Body of pancreas (tissue), 4 donors: ENCODE results near the gene RAB13. TPM values are rescaled to one million over a fixed set of nuclear protein-coding genes. Genes with fewer than 3 reads are reported as not detected.

ENCODE experiments used
- ATAC-seq: fragments of 150-250 bp; one replicate; pipeline ENCODE4 v1.9.1; 2016
- DNase-seq, 4 donors: peaks; one replicate each; pipeline ENCODE4 v3.0.0-alpha.2; 2019
- H3K27ac ChIP-seq, 4 donors: fragments of 200-600 bp; sonication (generic); 1 replicate in 3 of 4; 2 replicates in 1 of 4; pipeline versions ENCODE4 v1.5.1 to v1.6.1; 2016 to 2019; ENCODE audit warnings: mild to moderate bottlenecking in 1 of 4, mixed read lengths in 1 of 4, moderate library complexity in 1 of 4
- H3K27me3 ChIP-seq, 2 donors: fragments of 200-600 bp; sonication (generic); one replicate each; pipeline ENCODE4 v1.6.0; 2016; ENCODE audit warnings: mild to moderate bottlenecking in 1 of 2
- H3K36me3 ChIP-seq, 2 donors: fragments of 200-600 bp; sonication (generic); replicated peaks in 1 of 2; 2 replicates each; pipeline ENCODE4 v1.5.1; 2016; ENCODE audit warnings: low read depth in 2 of 2; ENCODE audit not compliant: insufficient read depth in 1 of 2
- H3K4me1 ChIP-seq: fragments of 200-600 bp; sonication (generic); one replicate; pipeline ENCODE4 v1.6.0; 2016
- H3K4me3 ChIP-seq, 2 donors: fragments of 200-600 bp; sonication (generic); 1 replicate in 1 of 2; 2 replicates in 1 of 2; pipeline ENCODE4 v1.5.1; 2016 to 2019
- H3K9me3 ChIP-seq, 3 donors: fragments of 200-600 bp; sonication (generic); 1 replicate in 2 of 3; 2 replicates in 1 of 3; pipeline ENCODE4 v1.5.1; 2016
- POLR2A ChIP-seq, 3 donors: fragments of 450-650 bp; IDR thresholded peaks; one replicate each; pipeline ENCODE4 v1.6.1; 2016; ENCODE audit warnings: antibody characterized with exemption in 3 of 3, mild to moderate bottlenecking in 2 of 3
- WGBS, 2 donors: methylation state at CpG; one replicate each; pipeline ENCODE4 v1.1.5; 2017; 5-methylcytosine and 5-hydroxymethylcytosine counted together
- intact Hi-C: fragments of 100-400 bp; cut with DNase I; formaldehyde crosslinking; loops from one replicate; pipeline ENCODE4 v1.15.1; 2023
- total RNA-seq, 2 donors: library from RNA; depleted of rRNA; stranded (reverse); fragments of >200 nt; gene quantifications; one replicate each; pipeline ENCODE4 v1.1.0, GENCODE V29; 2016
- TF ChIP-seq, protein P1 (sequence below), 7 experiments: fragments of 450-650 bp in 4 of 7; fragments of 200-600 bp in 3 of 7; sonication (generic) in 3 of 7; IDR thresholded peaks; one replicate each; pipeline ENCODE4 v1.5.1; 2016 to 2019; ENCODE audit warnings: antibody characterized with exemption in 7 of 7

The RAB13 gene
- total RNA-seq, 2 donors from 2014 or later, result 16.2 to 29.6 TPM

DNA sequence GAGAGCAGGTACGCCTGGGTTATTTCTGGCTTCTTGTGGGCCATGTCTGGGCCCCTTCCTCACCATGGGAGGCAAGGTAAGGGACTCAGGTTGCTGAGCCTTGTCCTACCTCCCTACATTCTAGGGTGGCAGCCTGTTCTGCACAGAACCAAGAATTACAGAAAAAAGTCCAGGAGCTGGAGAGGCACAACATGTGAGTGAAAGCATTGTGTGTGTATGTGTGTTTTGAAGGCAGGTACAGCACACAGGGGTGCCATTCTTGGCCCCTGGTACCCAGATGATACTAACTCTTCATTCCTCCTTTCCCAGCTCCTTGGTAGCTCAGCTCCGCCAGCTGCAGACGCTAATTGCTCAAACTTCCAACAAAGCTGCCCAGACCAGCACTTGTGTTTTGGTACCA, 13.1 kb downstream of the RAB13 start:
- Histone ChIP-seq H3K4me1 (peaks cover 31% of the 10 kb centered on the region), H3K27me3 (no peaks in the 10 kb centered on the region), H3K9me3 (no peaks in the 10 kb centered on the region), H3K4me3 (no peak overlapping the region), H3K36me3 (peaks cover 7 to 12% of the 10 kb centered on the region in 2 donors), H3K27ac (no peak overlapping the region)
- intact Hi-C loops, result no loop called here
- peak in 1 of 3 donors; percentile 10 for TF ChIP-seq POLR2A (IDR thresholded peaks at IDR 0.05)
- TF ChIP-seq, protein P1, sequence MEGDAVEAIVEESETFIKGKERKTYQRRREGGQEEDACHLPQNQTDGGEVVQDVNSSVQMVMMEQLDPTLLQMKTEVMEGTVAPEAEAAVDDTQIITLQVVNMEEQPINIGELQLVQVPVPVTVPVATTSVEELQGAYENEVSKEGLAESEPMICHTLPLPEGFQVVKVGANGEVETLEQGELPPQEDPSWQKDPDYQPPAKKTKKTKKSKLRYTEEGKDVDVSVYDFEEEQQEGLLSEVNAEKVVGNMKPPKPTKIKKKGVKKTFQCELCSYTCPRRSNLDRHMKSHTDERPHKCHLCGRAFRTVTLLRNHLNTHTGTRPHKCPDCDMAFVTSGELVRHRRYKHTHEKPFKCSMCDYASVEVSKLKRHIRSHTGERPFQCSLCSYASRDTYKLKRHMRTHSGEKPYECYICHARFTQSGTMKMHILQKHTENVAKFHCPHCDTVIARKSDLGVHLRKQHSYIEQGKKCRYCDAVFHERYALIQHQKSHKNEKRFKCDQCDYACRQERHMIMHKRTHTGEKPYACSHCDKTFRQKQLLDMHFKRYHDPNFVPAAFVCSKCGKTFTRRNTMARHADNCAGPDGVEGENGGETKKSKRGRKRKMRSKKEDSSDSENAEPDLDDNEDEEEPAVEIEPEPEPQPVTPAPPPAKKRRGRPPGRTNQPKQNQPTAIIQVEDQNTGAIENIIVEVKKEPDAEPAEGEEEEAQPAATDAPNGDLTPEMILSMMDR (IDR thresholded peaks at IDR 0.05), result no peak
- DNase-seq (no peak), ATAC-seq (no peak)
- whole genome bisulfite sequencing, 2 donors, result 89 to 96% methylated on average over 3 of the region's 3 CpGs

DNA sequence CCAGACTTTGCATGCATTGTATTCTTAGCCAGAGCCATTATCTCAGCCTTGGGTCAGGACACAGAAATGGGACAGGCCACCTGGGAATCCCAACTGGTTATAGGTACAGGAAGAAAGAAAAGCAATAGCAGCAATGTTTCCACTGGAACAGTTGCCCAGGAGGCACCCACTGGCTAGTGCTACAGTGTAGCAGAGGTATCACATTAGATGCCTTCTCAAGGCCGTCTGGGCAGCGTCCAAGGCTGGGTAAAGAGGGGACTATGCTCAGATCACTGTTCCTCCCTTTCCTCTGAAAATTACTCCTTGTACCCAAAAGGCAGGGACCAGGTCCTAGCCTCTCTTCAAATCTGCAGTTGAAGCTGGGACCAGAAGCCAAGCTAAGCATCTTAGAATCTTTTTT, 15.8 kb downstream of the RAB13 start:
- Histone ChIP-seq H3K27ac (no peak overlapping the region), H3K9me3 (no peaks in the 10 kb centered on the region), H3K36me3 (peaks cover 7 to 10% of the 10 kb centered on the region in 2 donors), H3K4me3 (no peak overlapping the region), H3K4me1 (peaks cover 28% of the 10 kb centered on the region), H3K27me3 (no peaks in the 10 kb centered on the region)
- DNase-seq, result no peak
- no peak for TF ChIP-seq POLR2A (IDR thresholded peaks at IDR 0.05)
- TF ChIP-seq, protein P1 (IDR thresholded peaks at IDR 0.05), result no peak
- intact Hi-C loops, result no loop called here
- WGBS, 2 donors, result 36 to 48% methylated on average over 2 of the region's 2 CpGs
- ATAC-seq, result no peak

DNA sequence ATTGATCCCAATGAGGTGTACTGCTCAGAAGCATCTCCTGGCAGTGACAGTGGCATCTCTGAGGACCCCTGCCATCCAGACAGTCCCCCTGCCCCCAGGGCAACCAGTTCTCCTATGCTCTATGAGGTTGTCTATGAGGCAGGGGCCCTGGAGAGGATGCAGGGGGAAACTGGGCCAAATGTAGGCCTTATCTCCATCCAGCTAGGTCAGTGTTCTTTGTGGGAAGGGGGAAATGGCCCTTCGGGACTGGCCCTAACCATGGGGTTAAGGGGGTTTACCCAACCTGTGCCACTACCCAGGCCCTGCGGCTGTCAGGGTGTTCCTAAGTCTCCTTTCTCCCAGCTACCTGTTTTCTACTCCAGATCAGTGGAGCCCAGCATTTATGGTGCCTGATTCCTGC, 17.2 kb downstream of the RAB13 start:
- no peak for TF ChIP-seq POLR2A (IDR thresholded peaks at IDR 0.05)
- TF ChIP-seq, protein P1 (IDR thresholded peaks at IDR 0.05), result no peak
- Histone ChIP-seq H3K36me3 (peaks cover 0 to 3% of the 10 kb centered on the region in 2 donors), H3K27me3 (no peaks in the 10 kb centered on the region), H3K4me1 (peaks cover 36% of the 10 kb centered on the region), H3K27ac (peak overlapping the region in 3 of 4 donors; percentile 89 to 92 (median 91)), H3K9me3 (no peaks in the 10 kb centered on the region), H3K4me3 (no peak overlapping the region)
- ATAC-seq (no peak), DNase-seq (no peak)
- intact Hi-C loops, result no loop called here
- WGBS, 2 donors, result 93% methylated on average over 2 of the region's 2 CpGs; no CpG with 5 or more reads in 1 of the 2 donors

DNA sequence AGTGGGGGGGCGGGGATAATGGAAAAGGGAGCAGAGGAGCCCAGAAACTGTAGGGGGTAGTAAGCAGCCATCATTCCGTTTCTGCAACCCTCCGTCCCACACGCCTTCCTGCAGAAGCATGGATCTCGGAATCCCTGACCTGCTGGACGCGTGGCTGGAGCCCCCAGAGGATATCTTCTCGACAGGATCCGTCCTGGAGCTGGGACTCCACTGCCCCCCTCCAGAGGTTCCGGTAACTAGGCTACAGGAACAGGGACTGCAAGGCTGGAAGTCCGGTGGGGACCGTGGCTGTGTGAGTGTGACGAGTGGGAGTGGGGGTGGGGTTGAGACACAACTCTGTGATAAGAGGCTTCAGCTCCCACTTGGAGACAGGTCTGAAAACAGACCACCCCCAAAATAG, 17.7 kb downstream of the RAB13 start:
- DNase-seq (no peak), ATAC-seq (no peak)
- Histone ChIP-seq H3K27me3 (no peaks in the 10 kb centered on the region), H3K4me3 (no peak overlapping the region), H3K4me1 (peaks cover 39% of the 10 kb centered on the region), H3K9me3 (no peaks in the 10 kb centered on the region), H3K36me3 (no peaks in the 10 kb centered on the region), H3K27ac (peak overlapping the region; percentile 67 to 92 (median 90))
- WGBS, 2 donors, result 1 to 11% methylated on average over 13 of the region's 13 CpGs
- intact Hi-C loops, result no loop called here
- no peak for TF ChIP-seq POLR2A (IDR thresholded peaks at IDR 0.05)
- TF ChIP-seq, protein P1 (IDR thresholded peaks at IDR 0.05), result no peak

DNA sequence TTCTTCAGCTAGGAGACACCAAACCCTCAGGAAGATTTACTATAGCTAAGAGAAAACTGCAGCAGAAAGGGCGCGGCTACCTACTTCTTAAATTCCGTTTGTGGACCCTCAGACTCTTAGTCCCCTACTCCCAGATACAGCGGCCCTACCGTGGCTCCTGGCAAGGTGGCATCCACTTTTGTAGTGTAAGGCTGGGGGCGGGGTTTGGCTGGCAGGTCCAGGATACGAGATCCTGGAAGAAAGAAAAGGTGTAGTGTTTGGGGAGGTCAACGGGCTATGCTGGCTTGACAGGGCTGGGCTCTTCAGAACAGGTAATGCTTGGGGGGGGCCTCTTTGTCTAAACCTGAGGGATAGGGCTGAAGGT, 18.2 kb downstream of the RAB13 start:
- Histone ChIP-seq H3K36me3 (no peaks in the 10 kb centered on the region), H3K9me3 (no peaks in the 10 kb centered on the region), H3K27me3 (no peaks in the 10 kb centered on the region), H3K27ac (peak overlapping the region; percentile 67 to 92 (median 90)), H3K4me1 (peaks cover 39% of the 10 kb centered on the region), H3K4me3 (peak overlapping the region; percentile 11 to 54)
- ATAC-seq (peak; percentile 24), DNase-seq (peak; percentile 77 to 87 (median 80))
- TF ChIP-seq, protein P1 (IDR thresholded peaks at IDR 0.05), result no peak
- no peak for TF ChIP-seq POLR2A (IDR thresholded peaks at IDR 0.05)
- intact Hi-C loops, result no loop called here
- 0 to 2% methylated on average over 8 of the region's 8 CpGs for WGBS, 2 donors
